Measurements from ENCODE around the gene TSHZ1.

TSHZ1 gene

GRCh38 chr18:75210274-75211001, at the start of gene TSHZ1:
Gene TSHZ1, plus strand, starts transcription at chr18:75210797. Its CDS starts 1,080 bp downstream, at chr18:75211877.
- peak within 1 kb of the TSS; percentile 90 for H3K4me3 ChIP-seq (ENCODE audit: low read depth, low read length)
- in situ Hi-C loops (cut with HindIII; ENCODE audit: low sequenced_read_pairs): no loop called here
- TF ChIP-seq CTCF (IDR thresholded peaks at IDR 0.05; ENCODE audit: low read depth, low read length): no peak
- DNase-seq (ENCODE audit: low read depth, low spot score): peak; percentile 86

- H3K4me3 ChIP-seq (ENCODE audit: low read depth, low read length): no peak overlapping the region
- no peak for TF ChIP-seq CTCF (IDR thresholded peaks at IDR 0.05; ENCODE audit: low read depth, low read length)
- DNase-seq (ENCODE audit: low read depth, low spot score): no peak
- in situ Hi-C loops (cut with HindIII; ENCODE audit: low sequenced_read_pairs): no loop called here
These were observed 49.2 kb upstream of the TSHZ1 start for GRCh38 chr18:75161256-75162028.

GRCh38 chr18:75162467-75162866, 48.1 kb upstream of the TSHZ1 start:
- peak; percentile 53 for DNase-seq (ENCODE audit: low read depth, low spot score)
- no peak overlapping the region for H3K4me3 ChIP-seq (ENCODE audit: low read depth, low read length)
- in situ Hi-C loops (cut with HindIII; ENCODE audit: low sequenced_read_pairs): no loop called here
- TF ChIP-seq CTCF (IDR thresholded peaks at IDR 0.05; ENCODE audit: low read depth, low read length): no peak

DNA sequence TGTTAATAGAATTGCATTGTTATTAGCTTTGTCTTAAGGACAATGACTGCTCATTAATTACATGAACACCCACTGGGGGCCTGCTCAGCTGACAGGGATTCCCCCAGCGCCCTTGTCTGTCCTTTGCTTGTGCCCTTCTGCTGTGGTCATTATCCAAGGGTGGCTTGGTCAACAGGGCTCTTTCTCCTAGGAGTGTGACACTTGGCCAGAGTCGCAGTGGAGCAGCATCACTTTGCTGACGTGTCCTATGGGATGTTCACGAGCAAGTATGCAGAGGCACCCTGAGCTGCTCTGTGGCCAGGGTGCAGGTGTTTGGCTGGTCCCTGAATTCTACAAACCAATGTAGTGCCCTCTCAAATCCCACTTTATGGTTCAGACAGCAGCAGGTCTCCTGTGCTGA, 47.6 kb upstream of the TSHZ1 start:
- no peak for TF ChIP-seq CTCF (IDR thresholded peaks at IDR 0.05; ENCODE audit: low read depth, low read length)
- no peak overlapping the region for H3K4me3 ChIP-seq (ENCODE audit: low read depth, low read length)
- DNase-seq (ENCODE audit: low read depth, low spot score): no peak
- in situ Hi-C loops (cut with HindIII; ENCODE audit: low sequenced_read_pairs): no loop called here

DNA sequence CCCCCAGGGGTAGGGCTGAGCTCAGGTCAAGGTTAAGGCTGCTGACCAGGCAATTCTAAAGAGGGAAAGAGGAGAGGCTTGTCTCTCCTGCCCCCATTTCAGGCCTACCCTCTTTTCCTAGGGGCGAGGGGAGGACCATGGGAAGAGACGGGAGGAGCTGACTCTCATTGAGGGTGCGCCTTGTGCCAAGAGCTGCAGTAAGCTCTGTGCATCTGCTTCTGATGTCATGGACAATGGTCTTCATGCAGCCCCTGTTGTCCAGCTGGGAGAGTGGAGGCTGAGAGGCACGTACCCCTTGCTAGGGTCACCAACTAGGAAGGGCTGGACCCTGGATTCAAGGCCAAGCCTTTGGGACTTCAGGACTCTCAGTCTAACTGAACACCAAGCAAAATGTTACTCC, 46.9 kb upstream of the TSHZ1 start:
- in situ Hi-C loops (cut with HindIII; ENCODE audit: low sequenced_read_pairs): no loop called here
- H3K4me3 ChIP-seq (ENCODE audit: low read depth, low read length): no peak overlapping the region
- TF ChIP-seq CTCF (IDR thresholded peaks at IDR 0.05; ENCODE audit: low read depth, low read length): no peak
- no peak for DNase-seq (ENCODE audit: low read depth, low spot score)

GRCh38 chr18:75164479-75164878, 46.1 kb upstream of the TSHZ1 start:
- H3K4me3 ChIP-seq (ENCODE audit: low read depth, low read length): no peak overlapping the region
- DNase-seq (ENCODE audit: low read depth, low spot score): no peak
- TF ChIP-seq CTCF (IDR thresholded peaks at IDR 0.05; ENCODE audit: low read depth, low read length): no peak
- in situ Hi-C loops (cut with HindIII; ENCODE audit: low sequenced_read_pairs): no loop called here

All from astrocyte of the spinal cord (primary cell).